ENCODE data around the gene ZYX. TPM values are rescaled to one million over a fixed set of nuclear protein-coding genes. Genes with fewer than 3 reads are reported as not detected.
A peak's percentile ranks its signal among the peaks of the same experiment; 100 is the strongest.

ZYX gene
- total and polyA plus RNA-seq, 2 of the 13 experiments (the other 11 are each of a cell fraction or from before 2014, with no cell fraction given), result 9.9 to 13.7 TPM

- TF ChIP-seq ZNF607 (CRISPR knock-in tag; IDR thresholded peaks at IDR 0.05; ENCODE audit: borderline replicate concordance) (peak; percentile 66; the same call in 1 of the 2 replicates), CC2D1A (CRISPR knock-in tag; IDR thresholded peaks at IDR 0.05) (no peak), ATF1 (CRISPR knock-in tag; IDR thresholded peaks at IDR 0.05) (no peak), SNAPC2 (CRISPR knock-in tag; IDR thresholded peaks at IDR 0.05) (0 out of 2 replicates have a peak, but pooled peaks have one; percentile 25), ZFP37 (CRISPR knock-in tag; IDR thresholded peaks at IDR 0.05; ENCODE audit: borderline replicate concordance) (no peak), TEAD2 (CRISPR knock-in tag; IDR thresholded peaks at IDR 0.05) (no peak), ZSCAN12 (CRISPR knock-in tag; IDR thresholded peaks at IDR 0.05) (no peak), HDAC2 (CRISPR knock-in tag; IDR thresholded peaks at IDR 0.05) (no peak; the same call in 1 of the 2 replicates), HIC2 (CRISPR knock-in tag; IDR thresholded peaks at IDR 0.05; ENCODE audit: low read depth) (no peak), PRPF4 (IDR thresholded peaks at IDR 0.05; ENCODE audit: low read depth, low read length, poor library complexity, severe bottlenecking) (no peak), KMT2A (CRISPR knock-in tag; IDR thresholded peaks at IDR 0.05) (no peak), ZNF180 (CRISPR knock-in tag; IDR thresholded peaks at IDR 0.05; ENCODE audit: borderline replicate concordance, low read depth) (no peak), SETDB1 (CRISPR knock-in tag; IDR thresholded peaks at IDR 0.05; ENCODE audit: borderline replicate concordance) (0 out of 2 replicates have a peak, but pooled peaks have one; percentile 63), KDM2A (CRISPR knock-in tag; IDR thresholded peaks at IDR 0.05; ENCODE audit: borderline replicate concordance, low read depth) (peak; percentile 70; the same call in 1 of the 2 replicates), CAMTA2 (CRISPR knock-in tag; IDR thresholded peaks at IDR 0.05; ENCODE audit: borderline replicate concordance) (peak; percentile 81; the same call in 1 of the 2 replicates), ZNF670 (CRISPR knock-in tag; IDR thresholded peaks at IDR 0.05; ENCODE audit: borderline replicate concordance) (0 out of 2 replicates have a peak, but pooled peaks have one; percentile 14), ZNF18 (CRISPR knock-in tag; IDR thresholded peaks at IDR 0.05; ENCODE audit: insufficient replicate concordance) (no peak)
- TF ChIP-seq, protein P1, sequence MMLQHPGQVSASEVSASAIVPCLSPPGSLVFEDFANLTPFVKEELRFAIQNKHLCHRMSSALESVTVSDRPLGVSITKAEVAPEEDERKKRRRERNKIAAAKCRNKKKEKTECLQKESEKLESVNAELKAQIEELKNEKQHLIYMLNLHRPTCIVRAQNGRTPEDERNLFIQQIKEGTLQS (CRISPR knock-in tag; IDR thresholded peaks at IDR 0.05), result peak; percentile 82
- TF ChIP-seq, protein P2, sequence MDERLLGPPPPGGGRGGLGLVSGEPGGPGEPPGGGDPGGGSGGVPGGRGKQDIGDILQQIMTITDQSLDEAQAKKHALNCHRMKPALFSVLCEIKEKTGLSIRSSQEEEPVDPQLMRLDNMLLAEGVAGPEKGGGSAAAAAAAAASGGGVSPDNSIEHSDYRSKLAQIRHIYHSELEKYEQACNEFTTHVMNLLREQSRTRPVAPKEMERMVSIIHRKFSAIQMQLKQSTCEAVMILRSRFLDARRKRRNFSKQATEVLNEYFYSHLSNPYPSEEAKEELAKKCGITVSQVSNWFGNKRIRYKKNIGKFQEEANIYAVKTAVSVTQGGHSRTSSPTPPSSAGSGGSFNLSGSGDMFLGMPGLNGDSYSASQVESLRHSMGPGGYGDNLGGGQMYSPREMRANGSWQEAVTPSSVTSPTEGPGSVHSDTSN (CRISPR knock-in tag; IDR thresholded peaks at IDR 0.05), result no peak
- TF ChIP-seq, protein P3, sequence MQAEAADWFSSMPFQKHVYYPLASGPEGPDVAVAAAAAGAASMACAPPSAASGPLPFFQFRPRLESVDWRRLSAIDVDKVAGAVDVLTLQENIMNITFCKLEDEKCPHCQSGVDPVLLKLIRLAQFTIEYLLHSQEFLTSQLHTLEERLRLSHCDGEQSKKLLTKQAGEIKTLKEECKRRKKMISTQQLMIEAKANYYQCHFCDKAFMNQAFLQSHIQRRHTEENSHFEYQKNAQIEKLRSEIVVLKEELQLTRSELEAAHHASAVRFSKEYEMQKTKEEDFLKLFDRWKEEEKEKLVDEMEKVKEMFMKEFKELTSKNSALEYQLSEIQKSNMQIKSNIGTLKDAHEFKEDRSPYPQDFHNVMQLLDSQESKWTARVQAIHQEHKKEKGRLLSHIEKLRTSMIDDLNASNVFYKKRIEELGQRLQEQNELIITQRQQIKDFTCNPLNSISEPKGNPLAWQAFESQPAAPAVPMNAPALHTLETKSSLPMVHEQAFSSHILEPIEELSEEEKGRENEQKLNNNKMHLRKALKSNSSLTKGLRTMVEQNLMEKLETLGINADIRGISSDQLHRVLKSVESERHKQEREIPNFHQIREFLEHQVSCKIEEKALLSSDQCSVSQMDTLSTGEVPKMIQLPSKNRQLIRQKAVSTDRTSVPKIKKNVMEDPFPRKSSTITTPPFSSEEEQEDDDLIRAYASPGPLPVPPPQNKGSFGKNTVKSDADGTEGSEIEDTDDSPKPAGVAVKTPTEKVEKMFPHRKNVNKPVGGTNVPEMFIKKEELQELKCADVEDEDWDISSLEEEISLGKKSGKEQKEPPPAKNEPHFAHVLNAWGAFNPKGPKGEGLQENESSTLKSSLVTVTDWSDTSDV (CRISPR knock-in tag; IDR thresholded peaks at IDR 0.05), result no peak
Observed at GRCh38 chr7:143380646-143381426, at the start of gene ZYX (continued).

All from HepG2 (cell line).